GM12878 (cell line): ENCODE measurements around the gene LIPG. TPM values are rescaled to one million over a fixed set of nuclear protein-coding genes. Genes with fewer than 3 reads are reported as not detected.

ENCODE experiments used
- ATAC-seq: fragments of 200-7000 bp; cut with Tn5 transposase; 3 replicates; pipeline ENCODE4 v1.9.1; 2020; ENCODE audit warnings: mild to moderate bottlenecking, moderate library complexity
- BruUV-seq: library from RNA; stranded (reverse); fragments of 400-500 nt; replicated peaks from 2 replicates; lab custom pipeline; 2021; lab: Mats Ljungman, UMichigan
- CTCF ChIA-PET: fragments of 300-600 bp; sonication (Branson Sonifier 250); formaldehyde crosslinking; extraction: SDS; loops from one replicate; lab custom pipeline; 2021; ENCODE audit warnings: inconsistent platforms; lab: Yijun Ruan, JAX
- POLR2A ChIA-PET: fragments of 350-600 bp; formaldehyde crosslinking; extraction: SDS; loops from one replicate; lab custom pipeline; 2021; ENCODE audit warnings: inconsistent platforms; lab: Charles Lee
- RAD21 ChIA-PET: fragments of 300-600 bp; sonication (Branson Sonifier 250); formaldehyde crosslinking; loops from one replicate; lab custom pipeline; 2023; ENCODE audit warnings: antibody characterized with exemption; ENCODE audit not compliant: unreplicated experiment; lab: Charles Lee
- SMC1A ChIA-PET: fragments of 300-600 bp; sonication (Branson Sonifier 250); formaldehyde crosslinking; loops from one replicate; lab custom pipeline; 2023; ENCODE audit not compliant: unreplicated experiment, uncharacterized antibody; lab: Charles Lee
- DNase-seq: peaks from one replicate; pipeline ENCODE4 v3.0.0-alpha.2; 2011; ENCODE audit warnings: low read depth, low spot score
- FAIRE-seq: peaks from 3 replicates; lab custom pipeline; 2011; peaks lifted over from hg19 to GRCh38; lab: Jason Lieb, UNC
- H2AFZ ChIP-seq: 2 replicates; pipeline ENCODE4 v1.6.0; 2011; ENCODE audit warnings: low read depth, low read length, control low read depth; ENCODE audit not compliant: control insufficient read depth
- H3K27ac ChIP-seq: 2 replicates; pipeline ENCODE4 v1.5.1; 2011; ENCODE audit warnings: control low read depth; ENCODE audit not compliant: control insufficient read depth, insufficient read depth
- H3K27me3 ChIP-seq, 2 experiments: replicated peaks in 1 of 2; 2 replicates each; pipeline versions ENCODE4 v1.6.0 to v1.6.1; 2011; ENCODE audit warnings: low read length in 1 of 2; ENCODE audit not compliant: control insufficient read depth in 2 of 2, insufficient read depth in 2 of 2
- H3K36me3 ChIP-seq, 2 experiments: 2 replicates each; pipeline ENCODE4 v1.5.1; 2011; ENCODE audit warnings: low read length in 1 of 2; ENCODE audit not compliant: control insufficient read depth in 2 of 2, insufficient read depth in 2 of 2
- H3K4me1 ChIP-seq: 2 replicates; pipeline ENCODE4 v1.6.1; 2011; ENCODE audit warnings: mild to moderate bottlenecking, low read length, moderate library complexity, mixed read lengths; ENCODE audit not compliant: control insufficient read depth, insufficient read depth
- H3K4me2 ChIP-seq: 2 replicates; pipeline ENCODE4 v1.6.0; 2011; ENCODE audit warnings: control low read depth; ENCODE audit not compliant: control insufficient read depth, insufficient read depth
- H3K4me3 ChIP-seq: fragments of 200-600 bp; sonication (generic); 2 replicates; pipeline ENCODE4 v1.5.1; 2016
- H3K79me2 ChIP-seq: 2 replicates; pipeline ENCODE4 v1.6.0; 2011; ENCODE audit warnings: low read length; ENCODE audit not compliant: control insufficient read depth, insufficient read depth
- H3K9ac ChIP-seq: 2 replicates; pipeline ENCODE4 v1.8.0; 2011; ENCODE audit warnings: low read length, control low read depth, mixed read lengths; ENCODE audit not compliant: control insufficient read depth, insufficient read depth
- H3K9me3 ChIP-seq: replicated peaks from 3 replicates; pipeline ENCODE4 v1.5.1; 2011; ENCODE audit warnings: mild to moderate bottlenecking, low read length; ENCODE audit not compliant: control insufficient read depth, insufficient read depth
- H4K20me1 ChIP-seq: 2 replicates; pipeline ENCODE4 v1.6.0; 2011; ENCODE audit not compliant: control insufficient read depth, insufficient read depth
- CHD1 ChIP-seq: IDR thresholded peaks from 2 replicates; pipeline ENCODE4 v1.6.1; 2012; ENCODE audit warnings: low read depth, low read length, improper control_type of control experiment
- CREB1 ChIP-seq: IDR thresholded peaks from 2 replicates; pipeline ENCODE4 v1.6.1; 2012; ENCODE audit warnings: low read depth, mild to moderate bottlenecking, inconsistent platforms
- EP300 ChIP-seq, 2 experiments: fragments of 150-350 bp in 1 of 2; IDR thresholded peaks; 2 replicates each; pipeline ENCODE4 v1.6.1; 2011 to 2012; ENCODE audit warnings: low read depth in 2 of 2, low read length in 2 of 2, borderline replicate concordance in 1 of 2, improper control_type of control experiment in 1 of 2, inconsistent platforms in 1 of 2; ENCODE audit not compliant: control insufficient read depth in 1 of 2
- ESRRA ChIP-seq: IDR thresholded peaks from 2 replicates; pipeline ENCODE4 v1.6.1; 2012; ENCODE audit warnings: mild to moderate bottlenecking, low read length, improper control_type of control experiment
- HDAC6 ChIP-seq: fragments of 200-600 bp; sonication (generic); IDR thresholded peaks from one replicate; pipeline ENCODE4 v1.8.0; 2017; ENCODE audit warnings: antibody characterized with exemption; ENCODE audit not compliant: unreplicated experiment
- MYC ChIP-seq: IDR thresholded peaks from 2 replicates; pipeline ENCODE4 v1.6.1; 2011; ENCODE audit warnings: mild to moderate bottlenecking, low read length, moderate library complexity, inconsistent platforms; ENCODE audit not compliant: insufficient read depth, insufficient replicate concordance, insufficient read length, severe bottlenecking
- NFIC ChIP-seq: IDR thresholded peaks from 2 replicates; pipeline ENCODE4 v1.6.1; 2012; ENCODE audit warnings: low read depth, mild to moderate bottlenecking, inconsistent platforms, low read length, moderate library complexity
- PAX8 ChIP-seq: fragments of 450-650 bp; IDR thresholded peaks from 2 replicates; pipeline ENCODE4 v1.6.1; 2017; ENCODE audit warnings: mild to moderate bottlenecking, moderate library complexity
- POLR2AphosphoS5 ChIP-seq: IDR thresholded peaks from 2 replicates; pipeline ENCODE4 v1.6.1; 2011; ENCODE audit warnings: mild to moderate bottlenecking, low read length, inconsistent platforms
- RBBP5 ChIP-seq: fragments of 200-600 bp; sonication (generic); conservative IDR thresholded peaks from 2 replicates; pipeline ENCODE4 v1.6.1; 2016
- RELA ChIP-seq: fragments of 450-650 bp; IDR thresholded peaks from 2 replicates; pipeline ENCODE4 v1.8.0; 2014; ENCODE audit warnings: borderline replicate concordance; ENCODE audit not compliant: partially characterized antibody
- SMC3 ChIP-seq: IDR thresholded peaks from 2 replicates; pipeline ENCODE4 v1.6.1; 2011; ENCODE audit warnings: low read length, improper control_type of control experiment, borderline replicate concordance
- SPI1 ChIP-seq: IDR thresholded peaks from 2 replicates; pipeline ENCODE4 v1.6.1; 2011; ENCODE audit warnings: low read depth, mild to moderate bottlenecking, low read length, moderate library complexity, borderline replicate concordance; ENCODE audit not compliant: insufficient read depth
- TAF1 ChIP-seq: IDR thresholded peaks from 2 replicates; pipeline ENCODE4 v1.6.1; 2011; ENCODE audit warnings: mild to moderate bottlenecking, low read depth, low read length, borderline replicate concordance
- TCF12 ChIP-seq: IDR thresholded peaks from 2 replicates; pipeline ENCODE4 v1.6.1; 2011; ENCODE audit warnings: low read depth, mild to moderate bottlenecking, low read length
- ZNF24 ChIP-seq: fragments of 450-650 bp; IDR thresholded peaks from 2 replicates; pipeline ENCODE4 v1.6.1; 2017; ENCODE audit warnings: antibody characterized with exemption, mild to moderate bottlenecking
- ZNF622 ChIP-seq: fragments of 450-650 bp; IDR thresholded peaks from 2 replicates; pipeline ENCODE4 v1.6.1; 2017; ENCODE audit warnings: mild to moderate bottlenecking, inconsistent platforms
- WGBS: methylation state at CpG from one replicate; pipeline ENCODE4 v1.1.6; 2016; ENCODE audit warnings: low lambda C conversion rate; ENCODE audit not compliant: insufficient replicate concordance, insufficient coverage; ENCODE audit errors: missing lambda C conversion rate; 5-methylcytosine and 5-hydroxymethylcytosine counted together
- in situ Hi-C: fragments of 300-500 bp; cut with MboI; formaldehyde crosslinking; loops from 9 replicates; pipeline ENCODE4 v1.14.3; 2018; ENCODE audit warnings: mixed read lengths
- intact Hi-C: fragments of 100-400 bp; cut with micrococcal nuclease; formaldehyde crosslinking; loops from one replicate; pipeline ENCODE4 v1.14.2; 2022; ENCODE audit not compliant: unreplicated experiment
- polyA plus RNA-seq, 11 experiments: library from polyadenylated mRNA; depleted of rRNA in 4 of 11; unstranded in 6 of 11; stranded (reverse) in 5 of 11; fragments of >200 nt; fragmentation: Nextera tagmentation in 4 of 11; fragmentation: Illumina TruSeq in 1 of 11; extraction: Ambion mirVana in 4 of 11; extraction: Trizol in 1 of 11; gene quantifications; 1 replicate in 1 of 11; 2 replicates in 10 of 11; pipeline versions ENCODE4 v1.2.1 to v1.2.3, GENCODE V29; 2011 to 2016; ENCODE audit warnings: inconsistent platforms in 2 of 11, missing spikeins in 2 of 11, low read depth in 1 of 11
- total RNA-seq, 4 experiments: library from RNA; depleted of rRNA in 3 of 4; stranded (reverse); fragments of >200 nt in 3 of 4; fragmentation: Illumina TruSeq in 1 of 4; extraction: Trizol in 1 of 4; gene quantifications; 2 replicates each; pipeline versions ENCODE4 v1.2.1 to v1.2.3, GENCODE V29; 2013 to 2021
- TF ChIP-seq, protein P1 (sequence below): IDR thresholded peaks from 2 replicates; pipeline ENCODE4 v1.6.1; 2012; ENCODE audit warnings: low read depth, low read length, improper control_type of control experiment

Gene LIPG
- total and polyA plus RNA-seq, 10 of the 15 experiments (the other 5 are each of a cell fraction or from before 2014, with no cell fraction given): 0.04 to 0.55 (median 0.18) TPM; not detected in 1

DNA sequence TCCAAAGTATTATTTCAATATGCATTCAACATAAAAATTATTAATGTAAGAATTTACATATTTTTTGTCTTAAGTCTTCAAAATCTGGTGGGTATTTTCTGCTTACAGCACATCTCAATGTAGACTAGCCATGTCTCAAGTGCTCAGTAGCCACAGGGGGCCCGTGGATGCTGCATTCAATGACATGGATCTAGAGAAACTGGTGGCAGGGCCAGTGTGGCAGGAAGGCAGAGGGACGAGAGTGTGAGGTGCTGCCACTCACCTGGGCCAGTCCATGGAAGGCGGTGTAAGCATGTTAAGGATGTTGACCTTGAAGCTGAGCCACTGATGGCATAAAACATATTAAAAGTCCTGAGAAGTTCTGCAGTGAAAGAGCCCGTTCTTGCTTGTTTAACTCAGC is 6.2 kb upstream of the LIPG start:
- ChIA-PET SMC1A (interaction anchor here (0.6 kb wide), 1 partner anchor 48 kb away, joined by 3 read pairs; no protein-coding TSS in a partner anchor), POLR2A (interaction anchor here (0.7 kb wide), 1 partner anchor 14 kb away, joined by 3 read pairs; no protein-coding TSS in a partner anchor), RAD21 (interaction anchor here (0.7 to 1.2 kb wide), 3 partner anchors 45 to 302 kb away, joined by 4 to 6 read pairs (median 4); no protein-coding TSS in a partner anchor), CTCF (interaction anchor here (0.9 to 1.1 kb wide), 2 partner anchors 41 to 303 kb away, joined by 3 read pairs; no protein-coding TSS in a partner anchor)
- WGBS: 33% methylated on average over 4 of the region's 4 CpGs
- Histone ChIP-seq H3K27ac (no peak overlapping the region), H3K4me3 (no peak overlapping the region), H4K20me1 (no peaks in the 10 kb centered on the region), H3K27me3 (peaks cover 1 to 3% of the 10 kb centered on the region in 2 experiments; a peak in 3 of 4 replicates), H3K79me2 (no peaks in the 10 kb centered on the region), H3K4me1 (no peaks in the 10 kb centered on the region), H3K9ac (no peak overlapping the region), H3K36me3 (no peaks in the 10 kb centered on the region), H3K9me3 (no peaks in the 10 kb centered on the region), H3K4me2 (no peak overlapping the region), H2AFZ (no peak overlapping the region)
- no peak for ATAC-seq
- TF ChIP-seq ZNF622 (no peak), POLR2AphosphoS5 (no peak), RBBP5 (no peak), PAX8 (no peak), CREB1 (no peak), ZNF24 (no peak), ESRRA (no peak), NFIC (no peak), TCF12 (no peak), TAF1 (no peak), CHD1 (no peak), MYC (no peak), SMC3 (no peak), SPI1 (no peak), EP300 (IDR thresholded peaks at IDR 0.05; ENCODE audit: borderline replicate concordance in 1 of 2, control insufficient read depth in 1 of 2, low read depth in 2 of 2, low read length in 2 of 2) (no peak), RELA (no peak), HDAC6 (no peak)
- TF ChIP-seq, protein P1, sequence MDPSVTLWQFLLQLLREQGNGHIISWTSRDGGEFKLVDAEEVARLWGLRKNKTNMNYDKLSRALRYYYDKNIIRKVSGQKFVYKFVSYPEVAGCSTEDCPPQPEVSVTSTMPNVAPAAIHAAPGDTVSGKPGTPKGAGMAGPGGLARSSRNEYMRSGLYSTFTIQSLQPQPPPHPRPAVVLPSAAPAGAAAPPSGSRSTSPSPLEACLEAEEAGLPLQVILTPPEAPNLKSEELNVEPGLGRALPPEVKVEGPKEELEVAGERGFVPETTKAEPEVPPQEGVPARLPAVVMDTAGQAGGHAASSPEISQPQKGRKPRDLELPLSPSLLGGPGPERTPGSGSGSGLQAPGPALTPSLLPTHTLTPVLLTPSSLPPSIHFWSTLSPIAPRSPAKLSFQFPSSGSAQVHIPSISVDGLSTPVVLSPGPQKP: no peak
- FAIRE-seq: no peak
- intact Hi-C loops: loop anchor here (5.0 kb wide), 1 partner anchor 172 kb away; no protein-coding TSS in a partner anchor
- in situ Hi-C loops: loop anchor here (5.0 kb wide), 1 partner anchor 302 kb away; no protein-coding TSS in a partner anchor
- DNase-seq: no peak
- BruUV-seq: no TSS peak
